ENCODE data around the gene PRPF39. TPM values are rescaled to one million over a fixed set of nuclear protein-coding genes. Genes with fewer than 3 reads are reported as not detected.

PRPF39 gene
- polyA plus RNA-seq, 2 donors, result 11.8 to 32.4 TPM

GRCh38 chr14:45145214-45145613, 61.3 kb downstream of the PRPF39 start:
- no peak overlapping the region for H3K27ac ChIP-seq (ENCODE audit: low read depth in 2 of 2, low read length in 1 of 2)
- H3K36me3 ChIP-seq (ENCODE audit: control insufficient read depth in 2 of 2, insufficient read depth in 2 of 2, low read length in 1 of 2), result no peaks in the 10 kb centered on the region
- no peaks in the 10 kb centered on the region for H3K9me3 ChIP-seq (ENCODE audit: control insufficient read depth in 2 of 2, insufficient read depth in 1 of 2, low read depth in 1 of 2, low read length in 1 of 2)
- H3K4me3 ChIP-seq (ENCODE audit: low read depth in 1 of 2, low read length in 2 of 2), result no peak overlapping the region
- WGBS, 2 donors, result 93 to 94% methylated on average over 3 of the region's 3 CpGs
- H3K27me3 ChIP-seq (ENCODE audit: control insufficient read depth in 1 of 2, insufficient read depth in 2 of 2, low read length in 2 of 2), result no peaks in the 10 kb centered on the region
- H3K4me1 ChIP-seq (ENCODE audit: control insufficient read depth in 2 of 2, insufficient read depth in 2 of 2, low read length in 1 of 2), result no peaks in the 10 kb centered on the region

- Histone ChIP-seq H3K27ac (ENCODE audit: low read depth in 2 of 2, low read length in 1 of 2) (no peak overlapping the region), H3K27me3 (ENCODE audit: control insufficient read depth in 1 of 2, insufficient read depth in 2 of 2, low read length in 2 of 2) (no peaks in the 10 kb centered on the region), H3K4me1 (ENCODE audit: control insufficient read depth in 2 of 2, insufficient read depth in 2 of 2, low read length in 1 of 2) (no peaks in the 10 kb centered on the region), H3K9me3 (ENCODE audit: control insufficient read depth in 2 of 2, insufficient read depth in 1 of 2, low read depth in 1 of 2, low read length in 1 of 2) (no peaks in the 10 kb centered on the region), H3K4me3 (ENCODE audit: low read depth in 1 of 2, low read length in 2 of 2) (no peak overlapping the region), H3K36me3 (ENCODE audit: control insufficient read depth in 2 of 2, insufficient read depth in 2 of 2, low read length in 1 of 2) (no peaks in the 10 kb centered on the region)
- 91 to 96% methylated on average over 3 of the region's 3 CpGs for WGBS, 2 donors
These were observed 65.7 kb downstream of the PRPF39 start for GRCh38 chr14:45149602-45150001.

DNA sequence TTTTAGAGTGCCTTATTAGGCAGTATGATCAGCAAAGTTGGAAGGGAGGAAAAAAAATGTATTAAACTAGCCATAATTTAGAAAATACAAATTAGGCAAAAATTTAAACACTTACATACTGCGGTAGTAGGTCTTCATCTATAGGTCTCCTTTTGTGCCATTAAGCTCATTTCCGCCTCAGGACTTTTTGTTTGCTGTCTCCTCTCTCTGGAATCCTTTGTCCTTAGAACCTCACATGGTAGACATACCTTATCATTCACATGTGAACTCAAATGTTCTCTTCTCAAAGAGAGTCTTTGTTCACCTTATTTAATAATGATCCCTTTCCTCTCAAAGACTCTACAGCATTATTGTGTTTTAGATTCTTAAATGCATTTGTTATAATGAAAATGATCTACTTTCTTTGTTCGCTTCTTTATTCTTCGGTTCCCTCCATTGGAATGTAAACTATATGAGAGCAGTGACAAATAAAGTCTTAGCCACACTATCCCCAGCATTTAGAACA, 66.5 kb downstream of the PRPF39 start:
- H3K36me3 ChIP-seq (ENCODE audit: control insufficient read depth in 2 of 2, insufficient read depth in 2 of 2, low read length in 1 of 2), result no peaks in the 10 kb centered on the region
- no peak overlapping the region for H3K27ac ChIP-seq (ENCODE audit: low read depth in 2 of 2, low read length in 1 of 2)
- no peaks in the 10 kb centered on the region for H3K27me3 ChIP-seq (ENCODE audit: control insufficient read depth in 1 of 2, insufficient read depth in 2 of 2, low read length in 2 of 2)
- no peaks in the 10 kb centered on the region for H3K4me1 ChIP-seq (ENCODE audit: control insufficient read depth in 2 of 2, insufficient read depth in 2 of 2, low read length in 1 of 2)
- 89 to 92% methylated on average over 4 of the region's 4 CpGs for WGBS, 2 donors
- no peaks in the 10 kb centered on the region for H3K9me3 ChIP-seq (ENCODE audit: control insufficient read depth in 2 of 2, insufficient read depth in 1 of 2, low read depth in 1 of 2, low read length in 1 of 2)
- H3K4me3 ChIP-seq (ENCODE audit: low read depth in 1 of 2, low read length in 2 of 2), result no peak overlapping the region

GRCh38 chr14:45156067-45156466, 72.2 kb downstream of the PRPF39 start:
- Histone ChIP-seq H3K4me1 (ENCODE audit: control insufficient read depth in 2 of 2, insufficient read depth in 2 of 2, low read length in 1 of 2) (no peaks in the 10 kb centered on the region), H3K9me3 (ENCODE audit: control insufficient read depth in 2 of 2, insufficient read depth in 1 of 2, low read depth in 1 of 2, low read length in 1 of 2) (no peaks in the 10 kb centered on the region), H3K36me3 (ENCODE audit: control insufficient read depth in 2 of 2, insufficient read depth in 2 of 2, low read length in 1 of 2) (no peaks in the 10 kb centered on the region), H3K27ac (ENCODE audit: low read depth in 2 of 2, low read length in 1 of 2) (no peak overlapping the region), H3K4me3 (ENCODE audit: low read depth in 1 of 2, low read length in 2 of 2) (no peak overlapping the region), H3K27me3 (ENCODE audit: control insufficient read depth in 1 of 2, insufficient read depth in 2 of 2, low read length in 2 of 2) (no peaks in the 10 kb centered on the region)

Other genes with a start within 250 kb of the PRPF39 start
- gene KLHL28, start 122.2 kb upstream of the PRPF39 start, polyA plus RNA-seq, result 1 to 10 TPM; 2.3 to 2.6 TPM
- 1 to 10 TPM; 3.0 to 3.1 TPM for gene TOGARAM1, start 121.9 kb upstream of the PRPF39 start, polyA plus RNA-seq
- 10 to 100 TPM; 68.2 to 87.1 TPM for gene FKBP3, start 50.4 kb downstream of the PRPF39 start, polyA plus RNA-seq
- 1 to 10 TPM; 1.7 to 5.5 TPM for gene FANCM, start 51.8 kb downstream of the PRPF39 start, polyA plus RNA-seq
- gene MIS18BP1, start 169.1 kb downstream of the PRPF39 start, polyA plus RNA-seq, result 1 to 10 TPM; 5.2 to 7.5 TPM